OCI-LY1 (cell line): ENCODE measurements around the gene HMCES.

Experiments
- EZH2 ChIP-seq: fragments of 200-600 bp; sonication (generic), shearing (Covaris generic); IDR thresholded peaks from 2 replicates; pipeline ENCODE4 v1.8.0; 2017; ENCODE audit warnings: borderline replicate concordance, mixed run types, mild to moderate bottlenecking, antibody characterized with exemption, low read length, moderate library complexity, mixed read lengths
- TF ChIP-seq, protein P1 (sequence below): fragments of 200-600 bp; sonication (generic), shearing (Covaris generic); IDR thresholded peaks from 2 replicates; pipeline ENCODE4 v1.5.1; 2017; ENCODE audit warnings: mild to moderate bottlenecking, antibody characterized with exemption, low read length, moderate library complexity, mixed read lengths

DNA sequence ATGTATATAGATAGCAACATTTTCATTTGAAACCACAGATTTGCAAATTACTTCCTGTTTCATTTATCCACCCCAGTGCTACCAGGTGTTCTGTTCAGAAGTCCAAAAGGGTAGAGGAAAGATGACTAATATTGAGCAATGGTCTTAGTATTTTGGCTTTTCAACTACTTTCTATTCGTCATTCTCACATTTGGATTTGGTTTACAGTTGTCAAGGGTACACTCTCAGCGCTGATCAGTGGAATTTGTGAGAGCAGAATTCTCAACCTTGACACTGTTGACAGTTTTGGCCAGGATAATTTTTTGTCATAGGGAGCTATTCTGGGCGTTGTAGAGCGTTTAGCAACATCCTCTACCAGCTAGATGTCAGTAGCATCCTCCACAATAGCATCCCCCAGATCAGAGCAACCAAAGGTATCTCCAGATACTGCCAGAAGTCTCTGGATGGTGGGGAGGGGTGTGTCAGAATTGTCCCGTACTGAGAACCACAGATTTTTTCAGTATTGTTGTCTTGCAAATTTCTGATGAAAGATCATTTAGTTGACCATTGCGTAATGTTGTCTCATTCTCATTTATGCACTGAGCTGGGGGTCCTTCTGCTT, 4.2 kb downstream of the HMCES start:
- no peak for TF ChIP-seq EZH2
- TF ChIP-seq, protein P1, sequence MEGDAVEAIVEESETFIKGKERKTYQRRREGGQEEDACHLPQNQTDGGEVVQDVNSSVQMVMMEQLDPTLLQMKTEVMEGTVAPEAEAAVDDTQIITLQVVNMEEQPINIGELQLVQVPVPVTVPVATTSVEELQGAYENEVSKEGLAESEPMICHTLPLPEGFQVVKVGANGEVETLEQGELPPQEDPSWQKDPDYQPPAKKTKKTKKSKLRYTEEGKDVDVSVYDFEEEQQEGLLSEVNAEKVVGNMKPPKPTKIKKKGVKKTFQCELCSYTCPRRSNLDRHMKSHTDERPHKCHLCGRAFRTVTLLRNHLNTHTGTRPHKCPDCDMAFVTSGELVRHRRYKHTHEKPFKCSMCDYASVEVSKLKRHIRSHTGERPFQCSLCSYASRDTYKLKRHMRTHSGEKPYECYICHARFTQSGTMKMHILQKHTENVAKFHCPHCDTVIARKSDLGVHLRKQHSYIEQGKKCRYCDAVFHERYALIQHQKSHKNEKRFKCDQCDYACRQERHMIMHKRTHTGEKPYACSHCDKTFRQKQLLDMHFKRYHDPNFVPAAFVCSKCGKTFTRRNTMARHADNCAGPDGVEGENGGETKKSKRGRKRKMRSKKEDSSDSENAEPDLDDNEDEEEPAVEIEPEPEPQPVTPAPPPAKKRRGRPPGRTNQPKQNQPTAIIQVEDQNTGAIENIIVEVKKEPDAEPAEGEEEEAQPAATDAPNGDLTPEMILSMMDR = peak; percentile 31; the same call in 1 of the 2 replicates
